H9 (cell line): ENCODE results near the gene ABCG4. TPM values are rescaled to one million over a fixed set of nuclear protein-coding genes. Genes with fewer than 3 reads are reported as not detected.

Experiments used
- DNase-seq: peaks from one replicate; pipeline ENCODE4 v3.0.0-alpha.2; 2017
- H2AFZ ChIP-seq: one replicate; pipeline ENCODE4 v1.6.1; 2013; ENCODE audit warnings: mild to moderate bottlenecking, low read length, control low read depth, moderate library complexity
- H2AK5ac ChIP-seq: 2 replicates; pipeline ENCODE4 v1.6.1; 2013; ENCODE audit warnings: low read length, control low read depth, mixed read lengths; ENCODE audit not compliant: insufficient read length
- H2BK120ac ChIP-seq: one replicate; pipeline ENCODE4 v1.6.1; 2013; ENCODE audit warnings: low read depth, mild to moderate bottlenecking, low read length, control low read depth, inconsistent platforms; ENCODE audit not compliant: poor library complexity, severe bottlenecking
- H2BK12ac ChIP-seq: 2 replicates; pipeline ENCODE4 v1.6.1; 2013; ENCODE audit warnings: low read length, control low read depth, mixed read lengths, low read depth; ENCODE audit not compliant: insufficient read length
- H2BK15ac ChIP-seq: 2 replicates; pipeline ENCODE4 v1.6.1; 2013; ENCODE audit warnings: low read depth, low read length, control low read depth
- H2BK20ac ChIP-seq: one replicate; pipeline ENCODE4 v1.6.1; 2013; ENCODE audit warnings: low read depth, mild to moderate bottlenecking, low read length, control low read depth, inconsistent platforms; ENCODE audit not compliant: poor library complexity, severe bottlenecking
- H2BK5ac ChIP-seq: 2 replicates; pipeline ENCODE4 v1.6.1; 2013; ENCODE audit warnings: low read length, control low read depth, mixed read lengths; ENCODE audit not compliant: insufficient read length
- H3K14ac ChIP-seq: 2 replicates; pipeline ENCODE4 v1.6.1; 2013; ENCODE audit warnings: low read length, control low read depth; ENCODE audit not compliant: insufficient read depth
- H3K18ac ChIP-seq: 2 replicates; pipeline ENCODE4 v1.6.1; 2013; ENCODE audit warnings: low read depth, mild to moderate bottlenecking, mixed read lengths, low read length, control low read depth; ENCODE audit not compliant: insufficient read length
- H3K23ac ChIP-seq: 2 replicates; pipeline ENCODE4 v1.6.1; 2013; ENCODE audit warnings: low read length, control low read depth, mixed read lengths, low read depth; ENCODE audit not compliant: insufficient read length
- H3K23me2 ChIP-seq: 2 replicates; pipeline ENCODE4 v1.6.1; 2013; ENCODE audit warnings: low read depth, mild to moderate bottlenecking, mixed read lengths, low read length, control low read depth; ENCODE audit not compliant: insufficient read length, poor library complexity, severe bottlenecking
- H3K27ac ChIP-seq: 2 replicates; pipeline ENCODE4 v1.5.1; 2013; ENCODE audit warnings: low read length, control low read depth, mixed read lengths, low read depth; ENCODE audit not compliant: insufficient read length
- H3K27me3 ChIP-seq: 2 replicates; pipeline ENCODE4 v1.6.1; 2013; ENCODE audit warnings: low read length, control low read depth, inconsistent platforms; ENCODE audit not compliant: insufficient read depth
- H3K4ac ChIP-seq: 2 replicates; pipeline ENCODE4 v1.6.1; 2013; ENCODE audit warnings: low read depth, mild to moderate bottlenecking, control low read depth, inconsistent platforms, low read length, moderate library complexity
- H3K4me1 ChIP-seq: 2 replicates; pipeline ENCODE4 v1.6.1; 2013; ENCODE audit warnings: low read length, control low read depth, inconsistent platforms; ENCODE audit not compliant: insufficient read depth
- H3K4me2 ChIP-seq: 2 replicates; pipeline ENCODE4 v1.6.1; 2013; ENCODE audit warnings: low read length, control low read depth, mixed read lengths; ENCODE audit not compliant: insufficient read length, insufficient read depth
- H3K56ac ChIP-seq: 2 replicates; pipeline ENCODE4 v1.6.1; 2013; ENCODE audit warnings: low read depth, mild to moderate bottlenecking, mixed read lengths, low read length, control low read depth; ENCODE audit not compliant: insufficient read length
- H3K79me1 ChIP-seq: 2 replicates; pipeline ENCODE4 v1.6.1; 2013; ENCODE audit warnings: low read depth, mild to moderate bottlenecking, moderate library complexity, low read length, control low read depth, inconsistent platforms; ENCODE audit not compliant: insufficient read depth, poor library complexity, severe bottlenecking
- H3K79me2 ChIP-seq: 2 replicates; pipeline ENCODE4 v1.6.1; 2013; ENCODE audit warnings: low read length, control low read depth, inconsistent platforms; ENCODE audit not compliant: insufficient read depth
- H3K9ac ChIP-seq: 2 replicates; pipeline ENCODE4 v1.6.1; 2013; ENCODE audit warnings: low read length, control low read depth, mixed read lengths; ENCODE audit not compliant: insufficient read length; ENCODE audit errors: extremely low read depth
- H3K9me3 ChIP-seq: one replicate; pipeline ENCODE4 v1.6.1; 2013; ENCODE audit warnings: low read depth, low read length, inconsistent platforms; ENCODE audit not compliant: control insufficient read depth
- H3T11ph ChIP-seq: one replicate; pipeline ENCODE4 v1.6.1; 2013; ENCODE audit warnings: mild to moderate bottlenecking, low read length, control low read depth, inconsistent platforms
- H4K20me1 ChIP-seq: one replicate; pipeline ENCODE4 v1.6.1; 2013; ENCODE audit not compliant: control insufficient read depth, insufficient read length, insufficient read depth
- H4K5ac ChIP-seq: 2 replicates; pipeline ENCODE4 v1.6.1; 2013; ENCODE audit warnings: low read depth, mild to moderate bottlenecking, mixed read lengths, low read length, control low read depth; ENCODE audit not compliant: insufficient read length
- H4K8ac ChIP-seq: replicated peaks from 2 replicates; pipeline ENCODE4 v1.6.1; 2013; ENCODE audit warnings: low read length, control low read depth, mixed read lengths, low read depth; ENCODE audit not compliant: insufficient read length
- H4K91ac ChIP-seq: 2 replicates; pipeline ENCODE4 v1.6.1; 2013; ENCODE audit warnings: low read depth, mild to moderate bottlenecking, moderate library complexity, mixed read lengths, low read length, control low read depth; ENCODE audit not compliant: insufficient read length
- H3K27ac Mint-ChIP-seq, 3 experiments: 2 replicates in 2 of 3; 3 replicates in 1 of 3; pipeline ENCODE4 v1.8.0; 2020 to 2021; ENCODE audit warnings: mixed read lengths in 3 of 3, mild to moderate bottlenecking in 1 of 3, moderate library complexity in 1 of 3
- H3K27me3 Mint-ChIP-seq: 2 replicates; pipeline ENCODE4 v1.8.0; 2021; ENCODE audit warnings: low read depth, mild to moderate bottlenecking, moderate library complexity, mixed read lengths
- H3K36me3 Mint-ChIP-seq, 3 experiments: 2 replicates in 2 of 3; 3 replicates in 1 of 3; pipeline ENCODE4 v1.8.0; 2020 to 2021; ENCODE audit warnings: low read depth in 3 of 3, mixed read lengths in 3 of 3; ENCODE audit not compliant: insufficient read depth in 1 of 3
- H3K4me1 Mint-ChIP-seq, 2 experiments: 2 replicates each; pipeline ENCODE4 v1.8.0; 2020; ENCODE audit warnings: mixed read lengths in 2 of 2
- H3K4me3 Mint-ChIP-seq, 2 experiments: 2 replicates in 1 of 2; 3 replicates in 1 of 2; pipeline ENCODE4 v1.8.0; 2020 to 2021; ENCODE audit warnings: mild to moderate bottlenecking in 2 of 2, mixed read lengths in 2 of 2, moderate library complexity in 1 of 2
- H3K9me3 Mint-ChIP-seq, 2 experiments: 2 replicates in 1 of 2; 3 replicates in 1 of 2; pipeline ENCODE4 v1.8.0; 2020; ENCODE audit warnings: mild to moderate bottlenecking in 2 of 2, mixed read lengths in 2 of 2, moderate library complexity in 1 of 2
- WGBS: extraction: QIAGEN DNeasy Blood & Tissue Kit; methylation state at CpG from one replicate; pipeline ENCODE4 v1.1.7; 2013; ENCODE audit warnings: missing lambda C conversion rate, low lambda C conversion rate, mixed read lengths; ENCODE audit not compliant: insufficient read length; ENCODE audit errors: extremely low coverage; 5-methylcytosine and 5-hydroxymethylcytosine counted together
- total RNA-seq: library from RNA; stranded (reverse); gene quantifications from 2 replicates; pipeline ENCODE4 v1.2.1, GENCODE V29; 2021
- TF ChIP-seq, protein P1 (sequence below): fragments of 200-600 bp; sonication (generic); conservative IDR thresholded peaks from 3 replicates; pipeline ENCODE4 v1.8.0; 2021; ENCODE audit warnings: antibody characterized with exemption, mild to moderate bottlenecking

The ABCG4 gene
- total RNA-seq, 1 experiment from 2014 or later: 1.2 TPM

DNA sequence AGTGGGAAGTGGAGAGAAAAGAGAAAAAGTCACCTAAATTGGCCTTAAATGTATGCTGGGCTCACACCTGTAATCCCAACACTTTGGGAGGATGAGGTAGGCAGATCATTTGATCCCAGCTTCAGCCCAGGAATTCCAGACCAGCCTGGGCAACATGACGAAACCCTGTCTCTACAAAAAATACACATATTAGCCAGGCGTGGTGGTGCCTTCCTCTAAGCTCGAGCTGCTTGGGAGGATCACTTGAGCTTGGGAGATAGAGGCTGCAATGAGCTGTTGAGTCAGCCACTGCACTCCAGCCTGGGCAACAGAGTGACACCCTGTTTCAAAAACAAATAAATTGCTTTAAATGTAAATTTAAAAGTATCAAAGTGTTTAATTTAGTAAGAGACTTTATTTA lies 61.2 kb downstream of the ABCG4 start:
- no CpG with 5 or more reads among the region's 3 CpGs for WGBS
- Histone ChIP-seq H2BK120ac (no peak overlapping the region), H3K4me1 (no peaks in the 10 kb centered on the region; the same call in 1 of the 2 replicates), H3K27ac (no peak overlapping the region), H2AK5ac (no peak overlapping the region), H3K18ac (no peak overlapping the region), H2BK12ac (no peak overlapping the region), H4K20me1 (no peaks in the 10 kb centered on the region), H2BK5ac (no peak overlapping the region), H4K8ac (no peak overlapping the region), H2BK15ac (no peak overlapping the region), H3K79me2 (peaks cover 42% of the 10 kb centered on the region; the same call in 1 of the 2 replicates), H3K9ac (no peak overlapping the region), H2AFZ (no peak overlapping the region), H3K4me2 (no peak overlapping the region), H3T11ph (no peak overlapping the region), H3K79me1 (peaks cover 3% of the 10 kb centered on the region), H2BK20ac (no peak overlapping the region), H3K23ac (no peak overlapping the region), H3K56ac (no peak overlapping the region), H3K9me3 (no peaks in the 10 kb centered on the region), H4K91ac (no peak overlapping the region), H4K5ac (no peak overlapping the region), H3K14ac (no peak overlapping the region), H3K27me3 (no peaks in the 10 kb centered on the region), H3K23me2 (peaks cover 9% of the 10 kb centered on the region), H3K4ac (no peak overlapping the region)
- TF ChIP-seq, protein P1, sequence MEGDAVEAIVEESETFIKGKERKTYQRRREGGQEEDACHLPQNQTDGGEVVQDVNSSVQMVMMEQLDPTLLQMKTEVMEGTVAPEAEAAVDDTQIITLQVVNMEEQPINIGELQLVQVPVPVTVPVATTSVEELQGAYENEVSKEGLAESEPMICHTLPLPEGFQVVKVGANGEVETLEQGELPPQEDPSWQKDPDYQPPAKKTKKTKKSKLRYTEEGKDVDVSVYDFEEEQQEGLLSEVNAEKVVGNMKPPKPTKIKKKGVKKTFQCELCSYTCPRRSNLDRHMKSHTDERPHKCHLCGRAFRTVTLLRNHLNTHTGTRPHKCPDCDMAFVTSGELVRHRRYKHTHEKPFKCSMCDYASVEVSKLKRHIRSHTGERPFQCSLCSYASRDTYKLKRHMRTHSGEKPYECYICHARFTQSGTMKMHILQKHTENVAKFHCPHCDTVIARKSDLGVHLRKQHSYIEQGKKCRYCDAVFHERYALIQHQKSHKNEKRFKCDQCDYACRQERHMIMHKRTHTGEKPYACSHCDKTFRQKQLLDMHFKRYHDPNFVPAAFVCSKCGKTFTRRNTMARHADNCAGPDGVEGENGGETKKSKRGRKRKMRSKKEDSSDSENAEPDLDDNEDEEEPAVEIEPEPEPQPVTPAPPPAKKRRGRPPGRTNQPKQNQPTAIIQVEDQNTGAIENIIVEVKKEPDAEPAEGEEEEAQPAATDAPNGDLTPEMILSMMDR: no peak
- Mint-ChIP-seq H3K4me1 (peaks cover 31 to 34% of the 10 kb centered on the region in 2 experiments), H3K4me3 (no peak overlapping the region; a peak in 1 of 5 replicates), H3K36me3 (peaks cover 0 to 3% (median 0%) of the 10 kb centered on the region in 3 experiments; a peak in 2 of 7 replicates), H3K27me3 (no peaks in the 10 kb centered on the region), H3K27ac (peak overlapping the region; percentile 5 to 82 (median 55); a peak in 5 of 7 replicates), H3K9me3 (peaks cover 0 to 3% of the 10 kb centered on the region in 2 experiments; a peak in 1 of 5 replicates)
- DNase-seq: no peak

Other genes starting within 250 kb of the ABCG4 start
- gene BCL9L, start 223.1 kb upstream of the ABCG4 start, total RNA-seq: 74.9 and 78.4 TPM in 2 replicates
- 0.24 and 0.33 TPM in 2 replicates for gene UPK2, start 192.8 kb upstream of the ABCG4 start, total RNA-seq
- not detected in 2 replicates for gene FOXR1, start 177.3 kb upstream of the ABCG4 start, total RNA-seq
- gene CENATAC, start 150.9 kb upstream of the ABCG4 start, total RNA-seq: 51.2 and 55.2 TPM in 2 replicates
- 1,450 and 1,453 TPM in 2 replicates for gene RPS25, start 130.7 kb upstream of the ABCG4 start, total RNA-seq
- 82.8 TPM in 2 replicates for gene TRAPPC4, start 130.3 kb upstream of the ABCG4 start, total RNA-seq
- 41.0 and 42.0 TPM in 2 replicates for gene SLC37A4, start 118.2 kb upstream of the ABCG4 start, total RNA-seq
- gene HYOU1, start 91.8 kb upstream of the ABCG4 start, total RNA-seq: 228 and 234 TPM in 2 replicates
- 17.5 and 18.6 TPM in 2 replicates for gene VPS11, start 81.2 kb upstream of the ABCG4 start, total RNA-seq
- gene HMBS, start 64.2 kb upstream of the ABCG4 start, total RNA-seq: 57.2 and 57.7 TPM in 2 replicates
- gene DPAGT1, start 47.2 kb upstream of the ABCG4 start, total RNA-seq: 43.6 and 44.5 TPM in 2 replicates
- gene C2CD2L, start 41.7 kb upstream of the ABCG4 start, total RNA-seq: 5.5 and 5.6 TPM in 2 replicates
- gene HINFP, start 27.5 kb upstream of the ABCG4 start, total RNA-seq: 42.1 and 42.4 TPM in 2 replicates
- gene NLRX1, start 19.7 kb downstream of the ABCG4 start, total RNA-seq: 17.2 and 18.2 TPM in 2 replicates
- gene NHERF4, start 36.4 kb downstream of the ABCG4 start, total RNA-seq: 0.39 TPM in 1 of 2 replicates, not detected in the other
- 52.1 and 56.4 TPM in 2 replicates for gene CBL, start 57.3 kb downstream of the ABCG4 start, total RNA-seq
- 21.5 and 23.3 TPM in 2 replicates for gene MCAM, start 168.1 kb downstream of the ABCG4 start, total RNA-seq
- 56.2 and 57.6 TPM in 2 replicates for gene RNF26, start 185.5 kb downstream of the ABCG4 start, total RNA-seq
- gene C1QTNF5, start 191.8 kb downstream of the ABCG4 start, total RNA-seq: 0.33 and 0.59 TPM in 2 replicates
- not detected in 2 replicates for gene MFRP, start 197.7 kb downstream of the ABCG4 start, total RNA-seq
- 5.7 and 7.6 TPM in 2 replicates for gene USP2, start 232.6 kb downstream of the ABCG4 start, total RNA-seq